GM21529 (cell line): ENCODE results near the gene GAS6.
"Not testable (repeated sequence)": the region's sequence is repeated elsewhere in the genome, so short reads cannot be mapped to it uniquely, and the experiment has no call there.

Source experiments
- ATAC-seq: cut with Tn5 transposase; IDR thresholded peaks from one replicate; pipeline ENCODE4 v1.9.1; 2021; ENCODE audit not compliant: unreplicated experiment

Gene GAS6

GRCh38 chr13:113811081-113811928 lies 52.6 kb downstream of the GAS6 start:
- no peak for ATAC-seq

GRCh38 chr13:113810640-113811039 lies 53.2 kb downstream of the GAS6 start:
- no peak for ATAC-seq

GRCh38 chr13:113809934-113810333 lies 53.9 kb downstream of the GAS6 start:
- ATAC-seq: no peak

- ATAC-seq: no peak
Measured at GRCh38 chr13:113808058-113808834, 55.6 kb downstream of the GAS6 start.

GRCh38 chr13:113806526-113806925 lies 57.4 kb downstream of the GAS6 start:
- no peak for ATAC-seq

- ATAC-seq: no peak
Measured at GRCh38 chr13:113806104-113806471, 57.8 kb downstream of the GAS6 start.

- ATAC-seq: no peak
Measured at GRCh38 chr13:113805431-113806103, 58.3 kb downstream of the GAS6 start.

- no peak for ATAC-seq
Measured at GRCh38 chr13:113804703-113805430, 59.0 kb downstream of the GAS6 start.

GRCh38 chr13:113804017-113804702 lies 59.7 kb downstream of the GAS6 start:
- no peak for ATAC-seq

- no peak for ATAC-seq
Measured at GRCh38 chr13:113803409-113804016, 60.4 kb downstream of the GAS6 start.

- ATAC-seq: no peak
Measured at GRCh38 chr13:113802761-113803160, 61.1 kb downstream of the GAS6 start.

- no peak for ATAC-seq
Measured at GRCh38 chr13:113802090-113802531, 61.8 kb downstream of the GAS6 start.

GRCh38 chr13:113801289-113801961 lies 62.5 kb downstream of the GAS6 start:
- ATAC-seq: no peak

- ATAC-seq: no peak
Measured at GRCh38 chr13:113800576-113800926, 63.3 kb downstream of the GAS6 start.

GRCh38 chr13:113798200-113798811 lies 65.6 kb downstream of the GAS6 start:
- no peak for ATAC-seq

- ATAC-seq: no peak
Measured at GRCh38 chr13:113796964-113797676, 66.8 kb downstream of the GAS6 start.

GRCh38 chr13:113796211-113796963 lies 67.5 kb downstream of the GAS6 start:
- ATAC-seq: no peak

GRCh38 chr13:113795362-113795761 lies 68.5 kb downstream of the GAS6 start:
- ATAC-seq: not testable (repeated sequence)
